ENCODE data around the gene AGAP9.
A peak's percentile ranks its signal among the peaks of the same experiment; 100 is the strongest.
"Not testable (repeated sequence)": the region's sequence is repeated elsewhere in the genome, so short reads cannot be mapped to it uniquely, and the experiment has no call there.

The AGAP9 gene

GRCh38 chr10:47461261-47461687, 62.2 kb downstream of the AGAP9 start:
- not testable (repeated sequence) for H3K27ac ChIP-seq; H3K9me3 ChIP-seq (ENCODE audit: severe bottlenecking); H3K27me3 ChIP-seq (ENCODE audit: insufficient read depth, low read depth, severe bottlenecking); H3K36me3 ChIP-seq
- peak overlapping the region; percentile 28 for H3K4me3 ChIP-seq (ENCODE audit: low read depth, low read length)
- DNase-seq: peak; percentile 67
- peak; percentile 28; the same call in 1 of the 2 replicates for TF ChIP-seq CTCF (IDR thresholded peaks at IDR 0.05; ENCODE audit: low read depth, low read length)

GRCh38 chr10:47458466-47459154, 64.8 kb downstream of the AGAP9 start:
- TF ChIP-seq CTCF (IDR thresholded peaks at IDR 0.05; ENCODE audit: low read depth, low read length): no peak
- no peak for DNase-seq
- no peaks in the 10 kb centered on the region for H3K36me3 ChIP-seq
- H3K9me3 ChIP-seq (ENCODE audit: severe bottlenecking): no peaks in the 10 kb centered on the region
- no peak overlapping the region for H3K27ac ChIP-seq
- H3K4me3 ChIP-seq (ENCODE audit: low read depth, low read length): no peak overlapping the region
- no peaks in the 10 kb centered on the region for H3K27me3 ChIP-seq (ENCODE audit: insufficient read depth, low read depth, severe bottlenecking)

- no peak overlapping the region for H3K4me3 ChIP-seq (ENCODE audit: low read depth, low read length)
- DNase-seq: no peak
- TF ChIP-seq CTCF (IDR thresholded peaks at IDR 0.05; ENCODE audit: low read depth, low read length): no peak
- H3K36me3 ChIP-seq: no peaks in the 10 kb centered on the region
- H3K27ac ChIP-seq: no peak overlapping the region
- H3K9me3 ChIP-seq (ENCODE audit: severe bottlenecking): no peaks in the 10 kb centered on the region
- no peaks in the 10 kb centered on the region for H3K27me3 ChIP-seq (ENCODE audit: insufficient read depth, low read depth, severe bottlenecking)
Measured at GRCh38 chr10:47457826-47458225, 65.6 kb downstream of the AGAP9 start.

GRCh38 chr10:47457528-47457820, 66.0 kb downstream of the AGAP9 start:
- DNase-seq: no peak
- Histone ChIP-seq H3K36me3 (no peaks in the 10 kb centered on the region), H3K9me3 (ENCODE audit: severe bottlenecking) (no peaks in the 10 kb centered on the region), H3K27ac (no peak overlapping the region), H3K27me3 (ENCODE audit: insufficient read depth, low read depth, severe bottlenecking) (no peaks in the 10 kb centered on the region), H3K4me3 (ENCODE audit: low read depth, low read length) (no peak overlapping the region)
- TF ChIP-seq CTCF (IDR thresholded peaks at IDR 0.05; ENCODE audit: low read depth, low read length): no peak

GRCh38 chr10:47456794-47457527, 66.5 kb downstream of the AGAP9 start:
- no peak for TF ChIP-seq CTCF (IDR thresholded peaks at IDR 0.05; ENCODE audit: low read depth, low read length)
- H3K4me3 ChIP-seq (ENCODE audit: low read depth, low read length): no peak overlapping the region
- DNase-seq: no peak
- H3K27me3 ChIP-seq (ENCODE audit: insufficient read depth, low read depth, severe bottlenecking): no peaks in the 10 kb centered on the region
- H3K36me3 ChIP-seq: no peaks in the 10 kb centered on the region
- no peaks in the 10 kb centered on the region for H3K9me3 ChIP-seq (ENCODE audit: severe bottlenecking)
- H3K27ac ChIP-seq: no peak overlapping the region

Data from WERI-Rb-1 (cell line).